GM19452 (cell line): ENCODE results near the gene CX3CL1.

Experiments used
- ATAC-seq: cut with Tn5 transposase; IDR thresholded peaks from one replicate; pipeline ENCODE4 v1.9.1; 2021; ENCODE audit not compliant: unreplicated experiment

Gene CX3CL1

DNA sequence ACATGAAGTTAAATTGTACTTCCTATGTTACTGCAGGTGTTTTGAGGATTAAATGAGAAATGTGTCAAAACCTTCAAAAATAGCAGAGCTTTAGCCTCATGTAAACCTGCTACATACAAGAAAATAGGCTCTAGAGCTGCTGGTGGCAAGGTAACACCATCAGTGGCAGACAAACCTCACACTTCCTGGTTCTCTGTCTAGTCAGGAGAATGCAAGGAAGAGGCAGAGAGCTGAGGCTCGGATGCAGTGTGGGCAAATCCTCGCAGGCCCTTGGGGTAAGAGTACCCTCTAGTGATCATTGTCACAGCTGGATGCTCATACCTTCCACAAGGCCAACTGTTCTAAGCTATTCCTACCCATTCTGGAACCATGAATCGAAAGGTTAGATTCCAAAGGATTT lies 60.7 kb downstream of the CX3CL1 start:
- ATAC-seq: no peak

DNA sequence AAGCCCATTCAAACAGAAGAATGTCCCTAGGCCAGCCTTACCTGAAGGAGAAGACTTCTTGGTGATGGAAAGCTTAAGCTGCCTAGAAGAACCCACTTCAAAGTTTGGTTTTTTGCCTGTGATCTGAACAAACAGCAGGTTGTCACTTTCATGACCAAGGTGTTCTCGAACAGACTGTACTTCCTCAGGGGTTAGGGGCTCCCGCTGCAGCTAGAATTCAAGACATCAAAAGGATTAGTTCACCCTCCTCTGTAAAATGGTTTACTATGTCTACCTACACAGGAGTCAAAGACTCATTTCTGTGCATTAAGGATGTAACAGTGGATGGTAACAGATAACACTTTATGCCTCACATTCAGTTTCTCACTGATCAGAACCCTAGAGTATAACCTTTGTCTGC lies 61.7 kb downstream of the CX3CL1 start:
- no peak for ATAC-seq
